Measurements from ENCODE around the gene NGDN.
"Not testable (repeated sequence)": the region's sequence is repeated elsewhere in the genome, so short reads cannot be mapped to it uniquely, and the experiment has no call there.

The NGDN gene

GRCh38 chr14:23439107-23439835 is 30.2 kb upstream of the NGDN start:
- no peak for FAIRE-seq

GRCh38 chr14:23441076-23441475 is 28.4 kb upstream of the NGDN start:
- no peak for FAIRE-seq

- FAIRE-seq = no peak
These were observed 26.7 kb upstream of the NGDN start for GRCh38 chr14:23442721-23443356.

- no peak for FAIRE-seq
These were observed 26.1 kb upstream of the NGDN start for GRCh38 chr14:23443411-23443812.

GRCh38 chr14:23443881-23444280 is 25.6 kb upstream of the NGDN start:
- no peak for FAIRE-seq

- FAIRE-seq = no peak
These were observed 25.2 kb upstream of the NGDN start for GRCh38 chr14:23444314-23444713.

- no peak for FAIRE-seq
These were observed 23.7 kb upstream of the NGDN start for GRCh38 chr14:23445773-23446172.

- no peak for FAIRE-seq
These were observed 23.1 kb upstream of the NGDN start for GRCh38 chr14:23446291-23446851.

GRCh38 chr14:23447361-23448350 is 21.8 kb upstream of the NGDN start:
- FAIRE-seq = no peak

- FAIRE-seq = no peak
These were observed 20.2 kb upstream of the NGDN start for GRCh38 chr14:23449314-23449713.

GRCh38 chr14:23450379-23450778 is 19.1 kb upstream of the NGDN start:
- FAIRE-seq = no peak

GRCh38 chr14:23452237-23452636 is 17.3 kb upstream of the NGDN start:
- FAIRE-seq = no peak

GRCh38 chr14:23454445-23454856 is 15.1 kb upstream of the NGDN start:
- FAIRE-seq = no peak

GRCh38 chr14:23456883-23457586 is 12.5 kb upstream of the NGDN start:
- FAIRE-seq = not testable (repeated sequence)

- FAIRE-seq = no peak
These were observed 11.7 kb upstream of the NGDN start for GRCh38 chr14:23457587-23458445.

- no peak for FAIRE-seq
These were observed 8.5 kb upstream of the NGDN start for GRCh38 chr14:23460960-23461359.

GRCh38 chr14:23464700-23465099 is 4.8 kb upstream of the NGDN start:
- no peak for FAIRE-seq

- FAIRE-seq = no peak
These were observed 4.2 kb upstream of the NGDN start for GRCh38 chr14:23465261-23465660.

- no peak for FAIRE-seq
These were observed 788 bp upstream of the NGDN start for GRCh38 chr14:23468704-23469126.

GRCh38 chr14:23469906-23470403 is 452 bp downstream of the NGDN start:
- FAIRE-seq = no peak

- FAIRE-seq = no peak
These were observed 1.4 kb downstream of the NGDN start for GRCh38 chr14:23470947-23471346.
